ENCODE data around the gene NDUFS3. TPM values are rescaled to one million over a fixed set of nuclear protein-coding genes. Genes with fewer than 3 reads are reported as not detected.

NDUFS3 gene
- total and polyA plus RNA-seq, 2 of the 13 experiments (the other 11 are each of a cell fraction or from before 2014, with no cell fraction given) = 151 to 184 TPM

GRCh38 chr11:47578524-47579494, at the start of gene NDUFS3, which contains the start of gene KBTBD4 (continued):
- TF ChIP-seq PATZ1 (CRISPR knock-in tag; IDR thresholded peaks at IDR 0.05) = peak; percentile 59
- peak; percentile 93 for TF ChIP-seq BCL3 (CRISPR knock-in tag; IDR thresholded peaks at IDR 0.05)
- TF ChIP-seq CERS6 (CRISPR knock-in tag; IDR thresholded peaks at IDR 0.05) = peak; percentile 34; the same call in 1 of the 2 replicates
- 0 out of 2 replicates have a peak, but pooled peaks have one; percentile 58 for TF ChIP-seq SOX5 (CRISPR knock-in tag; IDR thresholded peaks at IDR 0.05; ENCODE audit: borderline replicate concordance)
- peak; percentile 61; the same call in 1 of the 2 replicates for TF ChIP-seq MAZ (IDR thresholded peaks at IDR 0.05; ENCODE audit: borderline replicate concordance, low read depth, low read length)
- peak; percentile 82; the same call in 1 of the 2 replicates for TF ChIP-seq MAZ (CRISPR knock-in tag; IDR thresholded peaks at IDR 0.05; ENCODE audit: low read depth)
- peak; percentile 62; the same call in 1 of the 2 replicates for TF ChIP-seq CHCHD3 (CRISPR knock-in tag; IDR thresholded peaks at IDR 0.05)
- TF ChIP-seq KMT2A (CRISPR knock-in tag; IDR thresholded peaks at IDR 0.05) = peak; percentile 100
- no peak for TF ChIP-seq SETDB1 (CRISPR knock-in tag; IDR thresholded peaks at IDR 0.05; ENCODE audit: borderline replicate concordance)
- TF ChIP-seq AHR (CRISPR knock-in tag; IDR thresholded peaks at IDR 0.05) = peak; percentile 85; the same call in 1 of the 2 replicates
- TF ChIP-seq KDM3A (CRISPR knock-in tag; IDR thresholded peaks at IDR 0.05; ENCODE audit: low read depth) = peak; percentile 96
- TF ChIP-seq ZNF749 (CRISPR knock-in tag; IDR thresholded peaks at IDR 0.05; ENCODE audit: borderline replicate concordance) = 0 out of 2 replicates have a peak, but pooled peaks have one; percentile 19
- peak; percentile 94 for TF ChIP-seq RBFOX2 (IDR thresholded peaks at IDR 0.05; ENCODE audit: low read depth, low read length)
- TF ChIP-seq SRF (IDR thresholded peaks at IDR 0.05; ENCODE audit: low read depth, low read length) = peak; percentile 83
- TF ChIP-seq ZNF784 (CRISPR knock-in tag; IDR thresholded peaks at IDR 0.05; ENCODE audit: borderline replicate concordance) = peak; percentile 68; the same call in 1 of the 2 replicates
- peak; percentile 41; the same call in 1 of the 2 replicates for TF ChIP-seq NKX3-1 (CRISPR knock-in tag; IDR thresholded peaks at IDR 0.05)
- no peak for TF ChIP-seq TRIM24 (CRISPR knock-in tag; IDR thresholded peaks at IDR 0.05)
- peak; percentile 87 for TF ChIP-seq ZMYM4 (CRISPR knock-in tag; IDR thresholded peaks at IDR 0.05)
- peak; percentile 88 for TF ChIP-seq AGO1 (IDR thresholded peaks at IDR 0.05; ENCODE audit: low read depth, low read length, poor library complexity, severe bottlenecking)
- peak; percentile 95; the same call in 1 of the 2 replicates for TF ChIP-seq KDM5B (CRISPR knock-in tag; IDR thresholded peaks at IDR 0.05; ENCODE audit: borderline replicate concordance)
- TF ChIP-seq KAT7 (CRISPR knock-in tag; IDR thresholded peaks at IDR 0.05; ENCODE audit: borderline replicate concordance) = peak; percentile 99
- peak; percentile 40; the same call in 1 of the 2 replicates for TF ChIP-seq ZSCAN22 (CRISPR knock-in tag; IDR thresholded peaks at IDR 0.05)
- no peak for TF ChIP-seq MAF1 (CRISPR knock-in tag; IDR thresholded peaks at IDR 0.05; ENCODE audit: borderline replicate concordance)

Data from HepG2 (cell line).